Activated CD8-positive, alpha-beta memory T cell treated with anti-CD3 and anti-CD28 coated beads, Interleukin-2, amount 10 ng/mL, durations not matched to agents 7 days and 5 days (primary cell): Measurements from ENCODE around the gene LPAR2. TPM values are rescaled to one million over a fixed set of nuclear protein-coding genes. Genes with fewer than 3 reads are reported as not detected.

Experiments
- ATAC-seq: fragments of 150-1000 bp; cut with Tn5 transposase; one replicate; pipeline ENCODE4 v1.10.0; 2021; ENCODE audit warnings: moderate library complexity
- CTCF ChIA-PET: fragments of 350-600 bp; sonication (Branson Sonifier 250); formaldehyde crosslinking; loops from one replicate; lab custom pipeline; 2021; ENCODE audit warnings: antibody characterized with exemption; lab: Charles Lee
- DNase-seq: peaks from one replicate; pipeline ENCODE4 v3.0.0-alpha.2; 2020
- H3K27ac Mint-ChIP-seq: one replicate; pipeline ENCODE4 v1.8.0; 2021; ENCODE audit warnings: mild to moderate bottlenecking, mixed read lengths
- H3K27me3 Mint-ChIP-seq: one replicate; pipeline ENCODE4 v1.8.0; 2021; ENCODE audit warnings: mixed read lengths
- H3K36me3 Mint-ChIP-seq: one replicate; pipeline ENCODE4 v1.8.0; 2021; ENCODE audit warnings: mild to moderate bottlenecking, mixed read lengths
- H3K4me1 Mint-ChIP-seq: one replicate; pipeline ENCODE4 v1.8.0; 2021; ENCODE audit warnings: mixed read lengths
- H3K4me3 Mint-ChIP-seq: one replicate; pipeline ENCODE4 v1.8.0; 2021; ENCODE audit warnings: mild to moderate bottlenecking, moderate library complexity, mixed read lengths
- H3K9me3 Mint-ChIP-seq: one replicate; pipeline ENCODE4 v1.8.0; 2022; ENCODE audit warnings: low read depth, mixed read lengths
- total RNA-seq, 2 experiments: library from RNA; stranded (reverse); gene quantifications; one replicate each; pipeline ENCODE4 v1.2.3, GENCODE V29; 2021

The LPAR2 gene
- total RNA-seq, 2 experiments from 2014 or later: 39.4 to 46.1 TPM

GRCh38 chr19:19597809-19598306 is 30.2 kb downstream of the LPAR2 start:
- Mint-ChIP-seq H3K27ac (peak overlapping the region; percentile 97), H3K9me3 (no peaks in the 10 kb centered on the region), H3K36me3 (peaks cover 51% of the 10 kb centered on the region), H3K4me3 (peak overlapping the region; percentile 43), H3K27me3 (no peaks in the 10 kb centered on the region), H3K4me1 (peaks cover 78% of the 10 kb centered on the region)
- ATAC-seq (peak; percentile 68), DNase-seq (peak; percentile 84)
- CTCF ChIA-PET: interaction anchor here (0.6 to 1.3 kb wide), 5 partner anchors 17 to 44 kb away, joined by 3 to 5 read pairs (median 3); no protein-coding TSS in a partner anchor

- Mint-ChIP-seq H3K36me3 (peaks cover 47% of the 10 kb centered on the region), H3K4me1 (peaks cover 77% of the 10 kb centered on the region), H3K27me3 (no peaks in the 10 kb centered on the region), H3K9me3 (no peaks in the 10 kb centered on the region), H3K27ac (peak overlapping the region; percentile 82), H3K4me3 (no peak overlapping the region)
- ATAC-seq: no peak
- DNase-seq: no peak
- CTCF ChIA-PET: no interaction called here
These were observed 32.8 kb downstream of the LPAR2 start for GRCh38 chr19:19595171-19595701.

GRCh38 chr19:19594381-19594780 is 33.6 kb downstream of the LPAR2 start:
- peaks cover 79% of the 10 kb centered on the region for H3K4me1 Mint-ChIP-seq
- H3K4me3 Mint-ChIP-seq: no peak overlapping the region
- H3K9me3 Mint-ChIP-seq: no peaks in the 10 kb centered on the region
- DNase-seq (no peak), ATAC-seq (no peak)
- H3K27ac Mint-ChIP-seq: peak overlapping the region; percentile 52
- CTCF ChIA-PET: interaction anchor here (0.6 kb wide), 1 partner anchor 968 kb away, joined by 3 read pairs; no protein-coding TSS in a partner anchor
- H3K36me3 Mint-ChIP-seq: peaks cover 51% of the 10 kb centered on the region
- H3K27me3 Mint-ChIP-seq: no peaks in the 10 kb centered on the region

- DNase-seq (no peak), ATAC-seq (no peak)
- CTCF ChIA-PET: no interaction called here
- no peaks in the 10 kb centered on the region for H3K9me3 Mint-ChIP-seq
- no peaks in the 10 kb centered on the region for H3K27me3 Mint-ChIP-seq
- H3K36me3 Mint-ChIP-seq: peaks cover 57% of the 10 kb centered on the region
- H3K4me1 Mint-ChIP-seq: peaks cover 79% of the 10 kb centered on the region
- H3K4me3 Mint-ChIP-seq: no peak overlapping the region
- peak overlapping the region; percentile 92 for H3K27ac Mint-ChIP-seq
These were observed 35.3 kb downstream of the LPAR2 start for GRCh38 chr19:19592690-19593089.

GRCh38 chr19:19591133-19591825 is 36.7 kb downstream of the LPAR2 start:
- Mint-ChIP-seq H3K4me3 (peak overlapping the region; percentile 16), H3K4me1 (peaks cover 70% of the 10 kb centered on the region), H3K9me3 (no peaks in the 10 kb centered on the region), H3K27me3 (no peaks in the 10 kb centered on the region), H3K27ac (peak overlapping the region; percentile 92), H3K36me3 (peaks cover 51% of the 10 kb centered on the region)
- ATAC-seq (peak; percentile 91), DNase-seq (peak; percentile 88)
- CTCF ChIA-PET: interaction anchor here (0.7 to 3.1 kb wide), 9 partner anchors 9 to 71 kb away, joined by 3 to 16 read pairs (median 4); no protein-coding TSS in a partner anchor

- Mint-ChIP-seq H3K4me1 (peaks cover 70% of the 10 kb centered on the region), H3K4me3 (peak overlapping the region; percentile 32), H3K27ac (peak overlapping the region; percentile 92), H3K27me3 (no peaks in the 10 kb centered on the region), H3K9me3 (no peaks in the 10 kb centered on the region), H3K36me3 (peaks cover 47% of the 10 kb centered on the region)
- ATAC-seq (no peak), DNase-seq (no peak)
- CTCF ChIA-PET: interaction anchor here (1.2 to 1.3 kb wide), 2 partner anchors 34 to 56 kb away, joined by 3 to 4 read pairs; no protein-coding TSS in a partner anchor
These were observed 39.5 kb downstream of the LPAR2 start for GRCh38 chr19:19588546-19588945.

GRCh38 chr19:19587771-19588170 is 40.2 kb downstream of the LPAR2 start:
- H3K36me3 Mint-ChIP-seq: peaks cover 42% of the 10 kb centered on the region
- peak overlapping the region; percentile 92 for H3K27ac Mint-ChIP-seq
- no peaks in the 10 kb centered on the region for H3K9me3 Mint-ChIP-seq
- DNase-seq: no peak
- H3K27me3 Mint-ChIP-seq: no peaks in the 10 kb centered on the region
- CTCF ChIA-PET: interaction anchor here (0.7 to 1.3 kb wide), 3 partner anchors 33 to 266 kb away, joined by 3 to 4 read pairs (median 3); no protein-coding TSS in a partner anchor
- H3K4me3 Mint-ChIP-seq: no peak overlapping the region
- ATAC-seq: no peak
- H3K4me1 Mint-ChIP-seq: peaks cover 72% of the 10 kb centered on the region

GRCh38 chr19:19584356-19584755 is 43.7 kb downstream of the LPAR2 start:
- Mint-ChIP-seq H3K9me3 (no peaks in the 10 kb centered on the region), H3K4me1 (peaks cover 54% of the 10 kb centered on the region), H3K36me3 (peaks cover 26% of the 10 kb centered on the region), H3K27me3 (no peaks in the 10 kb centered on the region), H3K4me3 (no peak overlapping the region), H3K27ac (no peak overlapping the region)
- no peak for ATAC-seq
- CTCF ChIA-PET: interaction anchor here (0.7 to 2.2 kb wide), 6 partner anchors 15 to 52 kb away, joined by 3 to 8 read pairs (median 6); no protein-coding TSS in a partner anchor
- DNase-seq: no peak

GRCh38 chr19:19582471-19582870 is 45.5 kb downstream of the LPAR2 start:
- no peak for DNase-seq
- Mint-ChIP-seq H3K36me3 (peaks cover 11% of the 10 kb centered on the region), H3K9me3 (no peaks in the 10 kb centered on the region), H3K27ac (peak overlapping the region; percentile 16), H3K4me1 (peaks cover 38% of the 10 kb centered on the region), H3K4me3 (no peak overlapping the region), H3K27me3 (no peaks in the 10 kb centered on the region)
- CTCF ChIA-PET: interaction anchor here (1.0 to 2.2 kb wide), 4 partner anchors 14 to 50 kb away, joined by 4 to 8 read pairs (median 7); no protein-coding TSS in a partner anchor
- no peak for ATAC-seq

- H3K27ac Mint-ChIP-seq: peak overlapping the region; percentile 44
- no peak overlapping the region for H3K4me3 Mint-ChIP-seq
- H3K4me1 Mint-ChIP-seq: peaks cover 38% of the 10 kb centered on the region
- no peaks in the 10 kb centered on the region for H3K9me3 Mint-ChIP-seq
- CTCF ChIA-PET: interaction anchor here (1.0 to 1.5 kb wide), 2 partner anchors 27 to 63 kb away, joined by 3 to 4 read pairs; no protein-coding TSS in a partner anchor
- DNase-seq: no peak
- ATAC-seq: no peak
- H3K36me3 Mint-ChIP-seq: peaks cover 10% of the 10 kb centered on the region
- no peaks in the 10 kb centered on the region for H3K27me3 Mint-ChIP-seq
These were observed 46.6 kb downstream of the LPAR2 start for GRCh38 chr19:19581391-19581790.

- ATAC-seq (no peak), DNase-seq (no peak)
- Mint-ChIP-seq H3K27me3 (no peaks in the 10 kb centered on the region), H3K9me3 (no peaks in the 10 kb centered on the region), H3K36me3 (peaks cover 13% of the 10 kb centered on the region), H3K27ac (peak overlapping the region; percentile 15), H3K4me3 (no peak overlapping the region), H3K4me1 (peaks cover 29% of the 10 kb centered on the region)
- CTCF ChIA-PET: interaction anchor here (0.9 to 1.5 kb wide), 4 partner anchors 26 to 64 kb away, joined by 3 to 5 read pairs (median 3); no protein-coding TSS in a partner anchor
These were observed 47.6 kb downstream of the LPAR2 start for GRCh38 chr19:19580418-19580817.

- CTCF ChIA-PET: interaction anchor here (1.1 to 2.3 kb wide), 2 partner anchors 25 to 48 kb away, joined by 5 to 6 read pairs; no protein-coding TSS in a partner anchor
- H3K36me3 Mint-ChIP-seq: peaks cover 12% of the 10 kb centered on the region
- H3K27me3 Mint-ChIP-seq: no peaks in the 10 kb centered on the region
- no peak overlapping the region for H3K4me3 Mint-ChIP-seq
- H3K9me3 Mint-ChIP-seq: no peaks in the 10 kb centered on the region
- no peak overlapping the region for H3K27ac Mint-ChIP-seq
- DNase-seq (no peak), ATAC-seq (no peak)
- peaks cover 26% of the 10 kb centered on the region for H3K4me1 Mint-ChIP-seq
These were observed 48.3 kb downstream of the LPAR2 start for GRCh38 chr19:19579533-19580361.
